Panc1 (cell line): ENCODE measurements around the gene PNKD. TPM values are rescaled to one million over a fixed set of nuclear protein-coding genes. Genes with fewer than 3 reads are reported as not detected.

Experiments used
- ATAC-seq: fragments of 200-7000 bp; cut with Tn5 transposase; 2 replicates; pipeline ENCODE4 v1.9.1; 2020; ENCODE audit warnings: mild to moderate bottlenecking, moderate library complexity
- BruUV-seq: library from RNA; stranded (reverse); fragments of 400-500 nt; replicated peaks from 2 replicates; lab custom pipeline; 2021; lab: Mats Ljungman, UMichigan
- CTCF ChIA-PET: fragments of 300-600 bp; sonication (Branson Sonifier 250); formaldehyde crosslinking; loops from one replicate; lab custom pipeline; 2022; ENCODE audit warnings: antibody characterized with exemption; lab: Charles Lee
- POLR2A ChIA-PET: fragments of 300-600 bp; sonication (Branson Sonifier 250); formaldehyde crosslinking; loops from one replicate; lab custom pipeline; 2022; ENCODE audit warnings: antibody characterized with exemption; lab: Charles Lee
- DNase-seq: peaks from one replicate; pipeline ENCODE4 v3.0.0-alpha.2; 2010; ENCODE audit warnings: low read depth, low spot score
- H3K27ac ChIP-seq: 2 replicates; pipeline ENCODE4 v1.5.1; 2011; ENCODE audit warnings: mild to moderate bottlenecking, low read length, inconsistent platforms
- H3K27me3 ChIP-seq: fragments of 200-500 bp; sonication (Bioruptor generic); 2 replicates; pipeline ENCODE4 v1.6.0; 2014; ENCODE audit warnings: low read length, inconsistent platforms; ENCODE audit not compliant: control insufficient read depth, insufficient read depth
- H3K36me3 ChIP-seq: fragments of 200-500 bp; sonication (Bioruptor generic); 2 replicates; pipeline ENCODE4 v1.5.1; 2014; ENCODE audit warnings: inconsistent platforms, mild to moderate bottlenecking, low read length, moderate library complexity; ENCODE audit not compliant: control insufficient read depth, insufficient read depth
- H3K4me1 ChIP-seq: 2 replicates; pipeline ENCODE4 v1.5.1; 2011; ENCODE audit warnings: inconsistent platforms, mild to moderate bottlenecking, low read length, moderate library complexity; ENCODE audit not compliant: control insufficient read depth, insufficient read depth
- H3K4me3 ChIP-seq, 2 experiments: 2 replicates each; pipeline ENCODE4 v1.5.1; 2011 to 2012; ENCODE audit warnings: low read depth in 2 of 2, low read length in 2 of 2, mild to moderate bottlenecking in 2 of 2, inconsistent platforms in 1 of 2, moderate library complexity in 1 of 2
- H3K9me3 ChIP-seq: fragments of 200-500 bp; sonication (Bioruptor generic); 2 replicates; pipeline ENCODE4 v1.5.1; 2014; ENCODE audit warnings: low read depth, mild to moderate bottlenecking, inconsistent platforms, low read length, moderate library complexity; ENCODE audit not compliant: control insufficient read depth, insufficient read depth
- CTCF ChIP-seq: fragments of 450-650 bp; IDR thresholded peaks from 2 replicates; pipeline ENCODE4 v1.5.1; 2017; ENCODE audit warnings: mild to moderate bottlenecking
- POLR2AphosphoS5 ChIP-seq: IDR thresholded peaks from 2 replicates; pipeline ENCODE4 v1.6.1; 2012; ENCODE audit warnings: mild to moderate bottlenecking, low read depth, low read length, moderate library complexity
- REST ChIP-seq, 2 experiments: IDR thresholded peaks; 2 replicates each; pipeline ENCODE4 v1.6.1; 2011 to 2012; ENCODE audit warnings: low read depth in 2 of 2, control low read depth in 1 of 2, low read length in 1 of 2, mild to moderate bottlenecking in 1 of 2, moderate library complexity in 1 of 2; ENCODE audit not compliant: insufficient read depth in 1 of 2
- SIN3A ChIP-seq: IDR thresholded peaks from 2 replicates; pipeline ENCODE4 v1.6.1; 2012; ENCODE audit warnings: low read depth, mild to moderate bottlenecking, low read length, moderate library complexity, borderline replicate concordance; ENCODE audit not compliant: insufficient read depth
- TCF7L2 ChIP-seq: IDR thresholded peaks from 2 replicates; pipeline ENCODE4 v1.6.1; 2011; ENCODE audit warnings: mild to moderate bottlenecking, low read depth, low read length, inconsistent platforms
- in situ Hi-C: cut with HindIII; loops from 2 replicates; pipeline ENCODE4 v1.10.0; 2016; ENCODE audit warnings: low sequenced_read_pairs, low pct_unique_long_range_greater_than_20kb
- intact Hi-C: fragments of 100-400 bp; cut with micrococcal nuclease; formaldehyde crosslinking; loops from one replicate; pipeline ENCODE4 v1.10.0; 2022; ENCODE audit not compliant: unreplicated experiment
- total RNA-seq: library from RNA; stranded (reverse); gene quantifications from one replicate; pipeline ENCODE4 v1.2.1, GENCODE V29; 2021; ENCODE audit not compliant: unreplicated experiment

Gene PNKD
- total RNA-seq, 1 experiment from 2014 or later: 49.0 TPM

- H3K9me3 ChIP-seq: no peaks in the 10 kb centered on the region
- CTCF ChIA-PET: no interaction called here
- H3K27ac ChIP-seq: no peak within 1 kb of the TSS
- TF ChIP-seq SIN3A (no peak), TCF7L2 (no peak), CTCF (no peak), POLR2AphosphoS5 (no peak), REST (IDR thresholded peaks at IDR 0.05; ENCODE audit: insufficient read depth in 1 of 2, low read depth in 2 of 2, low read length in 1 of 2) (no peak)
- no peak for ATAC-seq
- no peak for DNase-seq
- intact Hi-C loops (no loop called here), in situ Hi-C loops (no loop called here)
- no peaks in the 10 kb centered on the region for H3K36me3 ChIP-seq
- POLR2A ChIA-PET: no interaction called here
- H3K4me3 ChIP-seq: no peak within 1 kb of the TSS
- H3K4me1 ChIP-seq: 0 out of 2 replicates have a peak, but pooled peaks cover 3% of the 10 kb centered on the region
- H3K27me3 ChIP-seq: no peaks in the 10 kb centered on the region
- no TSS peak for BruUV-seq
Measured at GRCh38 chr2:218381916-218382366, 111.6 kb downstream of the PNKD start, which contains the start of gene SLC11A1. TSS of gene SLC11A1 (plus strand) at chr2:218382273. CDS start at chr2:218382369, 96 bp downstream.

GRCh38 chr2:218382785-218383184 lies 112.5 kb downstream of the PNKD start:
- intact Hi-C loops: no loop called here
- TF ChIP-seq CTCF (no peak), SIN3A (no peak), TCF7L2 (no peak), REST (IDR thresholded peaks at IDR 0.05; ENCODE audit: insufficient read depth in 1 of 2, low read depth in 2 of 2, low read length in 1 of 2) (no peak), POLR2AphosphoS5 (no peak)

More at GRCh38 chr2:218382785-218383184, 112.5 kb downstream of the PNKD start:
- H3K27me3 ChIP-seq: no peaks in the 10 kb centered on the region
- no peak overlapping the region for H3K27ac ChIP-seq
- POLR2A ChIA-PET: no interaction called here
- in situ Hi-C loops: no loop called here
- no peak overlapping the region for H3K4me3 ChIP-seq
- BruUV-seq: no TSS peak
- no peak for DNase-seq
- CTCF ChIA-PET: no interaction called here
- no peaks in the 10 kb centered on the region for H3K36me3 ChIP-seq
- H3K9me3 ChIP-seq: no peaks in the 10 kb centered on the region
- ATAC-seq: no peak
- H3K4me1 ChIP-seq: 0 out of 2 replicates have a peak, but pooled peaks cover 6% of the 10 kb centered on the region
